ENCODE results near the gene APEH.
A peak's percentile ranks its signal among the peaks of the same experiment; 100 is the strongest.
"Not testable (repeated sequence)": the region's sequence is repeated elsewhere in the genome, so short reads cannot be mapped to it uniquely, and the experiment has no call there.

Gene APEH

GRCh38 chr3:49690856-49691255, 16.7 kb downstream of the APEH start:
- DNase-seq (ENCODE audit: low spot score) = not testable (repeated sequence)

GRCh38 chr3:49691481-49691880, 17.3 kb downstream of the APEH start:
- not testable (repeated sequence) for DNase-seq (ENCODE audit: low spot score)

GRCh38 chr3:49694409-49695070, 20.4 kb downstream of the APEH start:
- DNase-seq (ENCODE audit: low spot score) = not testable (repeated sequence)

GRCh38 chr3:49695350-49696015, 21.3 kb downstream of the APEH start:
- not testable (repeated sequence) for DNase-seq (ENCODE audit: low spot score)

GRCh38 chr3:49699281-49699979, 25.3 kb downstream of the APEH start:
- DNase-seq (ENCODE audit: low spot score) = no peak

GRCh38 chr3:49700014-49700413, 25.9 kb downstream of the APEH start:
- no peak for DNase-seq (ENCODE audit: low spot score)

- DNase-seq (ENCODE audit: low spot score) = no peak
Observed at GRCh38 chr3:49700453-49701128, 26.4 kb downstream of the APEH start.

- DNase-seq (ENCODE audit: low spot score) = peak; percentile 8
Observed at GRCh38 chr3:49701388-49702077, 27.4 kb downstream of the APEH start.

GRCh38 chr3:49702672-49703071, 28.5 kb downstream of the APEH start:
- no peak for DNase-seq (ENCODE audit: low spot score)

GRCh38 chr3:49703443-49703927, 29.3 kb downstream of the APEH start:
- DNase-seq (ENCODE audit: low spot score) = peak; percentile 62

- no peak for DNase-seq (ENCODE audit: low spot score)
Observed at GRCh38 chr3:49703956-49704355, 29.8 kb downstream of the APEH start.

- DNase-seq (ENCODE audit: low spot score) = no peak
Observed at GRCh38 chr3:49704629-49705028, 30.5 kb downstream of the APEH start.

GRCh38 chr3:49705390-49705960, 31.3 kb downstream of the APEH start:
- no peak for DNase-seq (ENCODE audit: low spot score)

- DNase-seq (ENCODE audit: low spot score) = no peak
Observed at GRCh38 chr3:49706456-49707112, 32.4 kb downstream of the APEH start.

GRCh38 chr3:49707113-49707480, 32.9 kb downstream of the APEH start:
- no peak for DNase-seq (ENCODE audit: low spot score)

- no peak for DNase-seq (ENCODE audit: low spot score)
Observed at GRCh38 chr3:49709852-49710251, 35.7 kb downstream of the APEH start.

- no peak for DNase-seq (ENCODE audit: low spot score)
Observed at GRCh38 chr3:49711489-49711888, 37.3 kb downstream of the APEH start.

- DNase-seq (ENCODE audit: low spot score) = no peak
Observed at GRCh38 chr3:49712166-49712565, 38.0 kb downstream of the APEH start.

- no peak for DNase-seq (ENCODE audit: low spot score)
Observed at GRCh38 chr3:49712631-49713317, 38.6 kb downstream of the APEH start.

- no peak for DNase-seq (ENCODE audit: low spot score)
Observed at GRCh38 chr3:49713336-49714105, 39.4 kb downstream of the APEH start.

Measured in kidney capillary endothelial cell (primary cell).